IMR-90 (cell line): Measurements from ENCODE around the gene SIDT1. TPM values are rescaled to one million over a fixed set of nuclear protein-coding genes. Genes with fewer than 3 reads are reported as not detected.
A peak's percentile ranks its signal among the peaks of the same experiment; 100 is the strongest.

ENCODE experiments used
- ATAC-seq: fragments of 200-7000 bp; cut with Tn5 transposase; 2 replicates; pipeline ENCODE4 v1.9.1; 2020; ENCODE audit warnings: low read depth, mild to moderate bottlenecking, moderate library complexity
- BruUV-seq: library from RNA; stranded (reverse); fragments of 400-500 nt; replicated peaks from 2 replicates; lab custom pipeline; 2021; lab: Mats Ljungman, UMichigan
- CTCF ChIA-PET: fragments of 300-600 bp; formaldehyde crosslinking; extraction: SDS; loops from one replicate; lab custom pipeline; 2021; ENCODE audit warnings: antibody characterized with exemption; lab: Yijun Ruan, JAX
- POLR2A ChIA-PET: fragments of 300-600 bp; sonication (Branson Sonifier 250); formaldehyde crosslinking; loops from one replicate; lab custom pipeline; 2022; ENCODE audit warnings: antibody characterized with exemption; ENCODE audit not compliant: unreplicated experiment; lab: Charles Lee
- DNase-seq: peaks from one replicate; pipeline ENCODE4 v3.0.0; 2013
- H2AFZ ChIP-seq: replicated peaks from 2 replicates; pipeline ENCODE3; 2013; ENCODE audit warnings: low read length, mild to moderate bottlenecking; ENCODE audit not compliant: poor library complexity
- H2AK5ac ChIP-seq: 2 replicates; pipeline ENCODE4 v1.6.1; 2013; ENCODE audit warnings: low read depth, low read length, inconsistent platforms
- H2AK9ac ChIP-seq: replicated peaks from 2 replicates; pipeline ENCODE3; 2013; ENCODE audit warnings: mild to moderate bottlenecking, low read depth, low read length, moderate library complexity; ENCODE audit not compliant: poor library complexity
- H2BK120ac ChIP-seq: 2 replicates; pipeline ENCODE4 v1.6.1; 2013; ENCODE audit warnings: low read depth, low read length, inconsistent platforms
- H2BK15ac ChIP-seq: 3 replicates; pipeline ENCODE4 v1.6.1; 2013; ENCODE audit warnings: low read depth, low read length, inconsistent platforms
- H2BK20ac ChIP-seq: 2 replicates; pipeline ENCODE4 v1.6.1; 2013; ENCODE audit warnings: low read depth, mild to moderate bottlenecking, inconsistent platforms, low read length, moderate library complexity
- H2BK5ac ChIP-seq: 2 replicates; pipeline ENCODE4 v1.6.1; 2013; ENCODE audit warnings: mild to moderate bottlenecking, low read depth, low read length, inconsistent platforms; ENCODE audit not compliant: poor library complexity, severe bottlenecking
- H3K14ac ChIP-seq: replicated peaks from 2 replicates; pipeline ENCODE4 v1.6.1; 2013; ENCODE audit warnings: low read depth, low read length, inconsistent platforms
- H3K18ac ChIP-seq: 2 replicates; pipeline ENCODE4 v1.6.1; 2013; ENCODE audit warnings: low read depth, low read length, control low read depth
- H3K23ac ChIP-seq: 2 replicates; pipeline ENCODE4 v1.6.1; 2013; ENCODE audit warnings: low read depth, low read length, inconsistent platforms
- H3K27ac ChIP-seq: 2 replicates; pipeline ENCODE4 v1.5.1; 2013; ENCODE audit warnings: mild to moderate bottlenecking, control low read depth, low read length; ENCODE audit not compliant: insufficient read depth
- H3K27me3 ChIP-seq: 2 replicates; pipeline ENCODE4 v1.6.1; 2013; ENCODE audit warnings: low read length; ENCODE audit not compliant: control insufficient read depth, insufficient read depth
- H3K36me3 ChIP-seq: 2 replicates; pipeline ENCODE4 v1.6.1; 2013; ENCODE audit warnings: low read length, mixed read lengths; ENCODE audit not compliant: control insufficient read depth, insufficient read depth
- H3K4ac ChIP-seq: 2 replicates; pipeline ENCODE4 v1.6.1; 2013; ENCODE audit warnings: low read depth, low read length, inconsistent platforms
- H3K4me1 ChIP-seq: 2 replicates; pipeline ENCODE4 v1.6.1; 2013; ENCODE audit warnings: low read length, mixed read lengths; ENCODE audit not compliant: control insufficient read depth, insufficient read depth
- H3K4me2 ChIP-seq: 2 replicates; pipeline ENCODE4 v1.6.1; 2013; ENCODE audit warnings: low read depth, mild to moderate bottlenecking, control low read depth, low read length, moderate library complexity
- H3K4me3 ChIP-seq: 2 replicates; pipeline ENCODE4 v1.5.1; 2013; ENCODE audit warnings: low read depth, mild to moderate bottlenecking, control low read depth, low read length, moderate library complexity; ENCODE audit not compliant: insufficient read depth
- H3K56ac ChIP-seq: 2 replicates; pipeline ENCODE4 v1.6.1; 2013; ENCODE audit warnings: low read length, inconsistent platforms; ENCODE audit not compliant: insufficient read depth; ENCODE audit errors: extremely low read depth
- H3K79me1 ChIP-seq, 2 experiments: 2 replicates each; pipeline ENCODE4 v1.6.1; 2013; ENCODE audit warnings: low read length in 2 of 2, inconsistent platforms in 1 of 2, low read depth in 1 of 2
- H3K9ac ChIP-seq: 2 replicates; pipeline ENCODE4 v1.6.1; 2013; ENCODE audit warnings: low read depth, low read length, control low read depth
- H3K9me1 ChIP-seq: 2 replicates; pipeline ENCODE4 v1.6.1; 2013; ENCODE audit warnings: low read length, inconsistent platforms; ENCODE audit not compliant: insufficient read depth
- H3K9me3 ChIP-seq: 2 replicates; pipeline ENCODE4 v1.6.1; 2013; ENCODE audit warnings: low read length; ENCODE audit not compliant: control insufficient read depth, insufficient read depth
- H4K20me1 ChIP-seq: 2 replicates; pipeline ENCODE4 v1.6.1; 2013; ENCODE audit warnings: low read length, inconsistent platforms; ENCODE audit not compliant: insufficient read depth
- H4K5ac ChIP-seq: 2 replicates; pipeline ENCODE4 v1.6.1; 2013; ENCODE audit warnings: mild to moderate bottlenecking, low read depth, low read length, control low read depth
- H4K8ac ChIP-seq, 2 experiments: 2 replicates each; pipeline ENCODE4 v1.6.1; 2013; ENCODE audit warnings: low read depth in 2 of 2, low read length in 2 of 2, control low read depth in 1 of 2, inconsistent platforms in 1 of 2
- H4K91ac ChIP-seq: 2 replicates; pipeline ENCODE4 v1.6.1; 2013; ENCODE audit warnings: low read depth, low read length, inconsistent platforms; ENCODE audit not compliant: insufficient read depth
- BHLHE40 ChIP-seq: fragments of 150-350 bp; IDR thresholded peaks from 2 replicates; pipeline ENCODE4 v1.6.1; 2016; ENCODE audit warnings: mild to moderate bottlenecking, low read depth, low read length
- CEBPB ChIP-seq: IDR thresholded peaks from 2 replicates; pipeline ENCODE4 v1.6.1; 2012; ENCODE audit warnings: low read depth, low read length, improper control_type of control experiment
- CHD1 ChIP-seq: IDR thresholded peaks from 2 replicates; pipeline ENCODE4 v1.6.1; 2012; ENCODE audit warnings: low read depth, low read length, improper control_type of control experiment
- CTCF ChIP-seq: conservative IDR thresholded peaks from 2 replicates; pipeline ENCODE4 v1.5.1; 2012; ENCODE audit warnings: mild to moderate bottlenecking, low read depth, low read length, improper control_type of control experiment
- ELK1 ChIP-seq: fragments of 150-350 bp; IDR thresholded peaks from 2 replicates; pipeline ENCODE4 v1.6.1; 2016; ENCODE audit warnings: low read depth, mild to moderate bottlenecking, low read length, moderate library complexity, borderline replicate concordance
- FOS ChIP-seq: fragments of 150-350 bp; IDR thresholded peaks from 2 replicates; pipeline ENCODE4 v1.6.1; 2016; ENCODE audit warnings: low read depth, low read length
- MAFK ChIP-seq: IDR thresholded peaks from 2 replicates; pipeline ENCODE4 v1.6.1; 2012; ENCODE audit warnings: low read depth, low read length, improper control_type of control experiment
- MAZ ChIP-seq: IDR thresholded peaks from 2 replicates; pipeline ENCODE4 v1.6.1; 2012; ENCODE audit warnings: low read depth, mild to moderate bottlenecking, low read length, improper control_type of control experiment, moderate library complexity, borderline replicate concordance
- MXI1 ChIP-seq: IDR thresholded peaks from 2 replicates; pipeline ENCODE4 v1.6.1; 2012; ENCODE audit warnings: low read depth, mild to moderate bottlenecking, low read length, moderate library complexity, borderline replicate concordance
- NFE2L2 ChIP-seq: fragments of 150-350 bp; IDR thresholded peaks from 2 replicates; pipeline ENCODE4 v1.6.1; 2016; ENCODE audit warnings: low read depth, mild to moderate bottlenecking, low read length
- POLR2A ChIP-seq: IDR thresholded peaks from 2 replicates; pipeline ENCODE4 v1.6.1; 2012; ENCODE audit warnings: mild to moderate bottlenecking, low read depth, low read length
- RAD21 ChIP-seq: IDR thresholded peaks from 2 replicates; pipeline ENCODE4 v1.6.1; 2012; ENCODE audit warnings: low read length, improper control_type of control experiment
- RCOR1 ChIP-seq: IDR thresholded peaks from 2 replicates; pipeline ENCODE4 v1.6.1; 2012; ENCODE audit warnings: mild to moderate bottlenecking, low read length, improper control_type of control experiment; ENCODE audit not compliant: insufficient replicate concordance
- RFX5 ChIP-seq: IDR thresholded peaks from 2 replicates; pipeline ENCODE4 v1.8.0; 2012; ENCODE audit warnings: low read depth, mild to moderate bottlenecking, low read length, moderate library complexity
- SMC3 ChIP-seq: fragments of 150-350 bp; IDR thresholded peaks from 2 replicates; pipeline ENCODE4 v1.6.1; 2016; ENCODE audit warnings: low read depth, mild to moderate bottlenecking, antibody characterized with exemption, low read length, moderate library complexity
- USF2 ChIP-seq: fragments of 150-350 bp; IDR thresholded peaks from 2 replicates; pipeline ENCODE4 v1.6.1; 2017; ENCODE audit warnings: mild to moderate bottlenecking, antibody characterized with exemption, low read length, low read depth
- WGBS, 2 experiments: methylation state at CpG; one replicate each; pipeline versions ENCODE4 v1.1.5 to v1.1.7; 2013; ENCODE audit warnings: missing lambda C conversion rate in 2 of 2; ENCODE audit not compliant: insufficient read length in 1 of 2; ENCODE audit errors: extremely low coverage in 2 of 2; 5-methylcytosine and 5-hydroxymethylcytosine counted together
- dilution Hi-C: fragments of 300-500 bp; cut with HindIII; formaldehyde crosslinking; loops from one replicate; pipeline ENCODE4 v1.14.3; 2018; ENCODE audit warnings: low sequenced_read_pairs; ENCODE audit not compliant: unreplicated experiment
- in situ Hi-C: fragments of 300-500 bp; cut with MboI; formaldehyde crosslinking; loops from 3 replicates; pipeline ENCODE4 v1.14.3; 2019; ENCODE audit warnings: low sequenced_read_pairs, inconsistent platforms, mixed read lengths
- intact Hi-C: fragments of 100-400 bp; cut with micrococcal nuclease; formaldehyde crosslinking; loops from 2 replicates; pipeline ENCODE4 v1.10.0; 2022
- polyA plus RNA-seq, 3 experiments: library from polyadenylated mRNA; depleted of rRNA; stranded (reverse); fragments of >200 nt; gene quantifications; 2 replicates each; pipeline ENCODE4 v1.2.3, GENCODE V29; 2012; ENCODE audit warnings: low replicate concordance in 1 of 3
- total RNA-seq: library from RNA; depleted of rRNA; stranded (reverse); fragments of >200 nt; gene quantifications from 2 replicates; pipeline ENCODE4 v1.2.3, GENCODE V29; 2012

The SIDT1 gene
- total and polyA plus RNA-seq, 2 of the 4 experiments (the other 2 are of a cell fraction) = not detected

- H3K56ac ChIP-seq = no peak overlapping the region
- peak overlapping the region; percentile 79 for H2AK5ac ChIP-seq
- peak overlapping the region; percentile 43; the same call in 1 of the 2 replicates for H4K91ac ChIP-seq
- no peaks in the 10 kb centered on the region; a peak in 1 of 4 replicates for H3K79me1 ChIP-seq
- H3K4me2 ChIP-seq = peak overlapping the region; percentile 32; the same call in 1 of the 2 replicates
- peak overlapping the region; percentile 72 for H2BK5ac ChIP-seq
- WGBS, 2 experiments = 100% methylated on average over 1 of the region's 2 CpGs; no CpG with 5 or more reads in 1 of the 2 experiments
- H2BK120ac ChIP-seq = peak overlapping the region; percentile 71; the same call in 1 of the 2 replicates
- H3K4me3 ChIP-seq = no peak overlapping the region
- H3K36me3 ChIP-seq = peaks cover 30% of the 10 kb centered on the region
- H2BK20ac ChIP-seq = peak overlapping the region; percentile 70; the same call in 1 of the 2 replicates
- H3K27ac ChIP-seq = peak overlapping the region; percentile 68
- POLR2A ChIA-PET = no interaction called here
- intact Hi-C loops (no loop called here), dilution Hi-C loops (no loop called here), in situ Hi-C loops (no loop called here)
- H3K23ac ChIP-seq = peak overlapping the region; percentile 53; the same call in 1 of the 2 replicates
- H3K14ac ChIP-seq = peak overlapping the region; percentile 86
- peak overlapping the region; percentile 63 for H4K5ac ChIP-seq
- CTCF ChIA-PET = no interaction called here
- peaks cover 14% of the 10 kb centered on the region for H3K9me1 ChIP-seq
- H3K27me3 ChIP-seq = no peaks in the 10 kb centered on the region
- ATAC-seq (peak; percentile 9; the same call in 1 of the 2 replicates), DNase-seq (no peak)
- peaks cover 7% of the 10 kb centered on the region for H3K4me1 ChIP-seq
- H3K4ac ChIP-seq = peak overlapping the region; percentile 79
- H3K9me3 ChIP-seq = no peaks in the 10 kb centered on the region
- H3K18ac ChIP-seq = peak overlapping the region; percentile 81
- H4K20me1 ChIP-seq = no peaks in the 10 kb centered on the region
- no peak overlapping the region for H2AK9ac ChIP-seq
- no TSS peak for BruUV-seq
- no peak overlapping the region for H3K9ac ChIP-seq
- TF ChIP-seq CHD1 (no peak), ELK1 (no peak), CTCF (no peak), USF2 (no peak), SMC3 (no peak), MXI1 (no peak), POLR2A (no peak), RFX5 (no peak), BHLHE40 (no peak), MAFK (no peak), RAD21 (no peak), RCOR1 (no peak), MAZ (no peak), FOS (no peak), CEBPB (no peak), NFE2L2 (no peak)
- peak overlapping the region; percentile 66; the same call in 2 of the 3 replicates for H2BK15ac ChIP-seq
- H4K8ac ChIP-seq = peak overlapping the region in 1 of 2 experiments; percentile 68; a peak in 1 of 4 replicates
- H2AFZ ChIP-seq = no peak overlapping the region
These were observed 128.1 kb downstream of the SIDT1 start for GRCh38 chr3:113660458-113660857.
